Activated CD8-positive, alpha-beta memory T cell treated with anti-CD3 and anti-CD28 coated beads, Interleukin-2, amount 50 U/mL, for 24 hours (primary cell): Measurements from ENCODE around the gene CRNN.

Experiments
- DNase-seq: peaks from one replicate; pipeline ENCODE4 v3.0.0-alpha.2; 2020; ENCODE audit errors: extremely low read depth

Gene CRNN

GRCh38 chr1:152419917-152420316, 5.9 kb upstream of the CRNN start:
- DNase-seq: no peak

DNA sequence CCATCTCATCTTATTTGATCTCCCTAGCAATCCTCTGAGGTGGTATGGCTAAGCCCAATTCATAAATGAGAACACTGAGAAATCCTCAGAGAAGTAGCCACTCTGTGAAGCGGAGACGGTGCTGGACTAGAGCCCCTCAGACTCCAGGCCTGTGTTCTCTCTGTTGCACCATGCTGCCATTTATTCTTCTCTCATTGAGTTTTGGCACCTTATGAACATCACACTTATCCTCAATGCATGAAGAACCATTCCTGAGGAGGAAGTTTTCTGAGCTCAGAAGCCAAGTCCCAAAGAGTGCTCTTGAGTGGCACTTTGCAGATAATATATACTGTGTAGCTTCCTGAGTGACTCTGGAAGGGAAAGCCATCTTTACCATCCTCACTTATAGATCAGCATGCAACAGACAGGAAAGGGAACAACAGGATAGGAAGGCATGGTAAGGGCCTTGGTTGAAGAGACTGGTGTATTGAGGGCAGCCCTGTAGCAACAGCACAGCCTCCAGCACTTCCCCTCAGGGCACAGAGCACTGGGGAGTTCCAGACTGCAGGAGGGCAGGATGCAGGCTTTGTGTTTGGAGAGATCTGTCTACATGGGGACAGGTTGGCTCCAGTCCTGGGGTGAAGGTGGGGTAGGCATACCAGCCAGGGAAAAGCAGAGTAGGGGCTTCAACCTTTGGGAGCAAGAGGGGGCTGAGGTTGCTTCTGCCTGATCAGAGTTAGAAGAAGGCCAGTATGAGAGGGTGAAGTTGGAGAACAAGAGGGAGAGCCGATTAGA, 1.6 kb upstream of the CRNN start:
- DNase-seq: no peak

GRCh38 chr1:152412756-152413155, 1.3 kb downstream of the CRNN start:
- DNase-seq: no peak

GRCh38 chr1:152411134-152411533, 2.9 kb downstream of the CRNN start:
- no peak for DNase-seq

DNA sequence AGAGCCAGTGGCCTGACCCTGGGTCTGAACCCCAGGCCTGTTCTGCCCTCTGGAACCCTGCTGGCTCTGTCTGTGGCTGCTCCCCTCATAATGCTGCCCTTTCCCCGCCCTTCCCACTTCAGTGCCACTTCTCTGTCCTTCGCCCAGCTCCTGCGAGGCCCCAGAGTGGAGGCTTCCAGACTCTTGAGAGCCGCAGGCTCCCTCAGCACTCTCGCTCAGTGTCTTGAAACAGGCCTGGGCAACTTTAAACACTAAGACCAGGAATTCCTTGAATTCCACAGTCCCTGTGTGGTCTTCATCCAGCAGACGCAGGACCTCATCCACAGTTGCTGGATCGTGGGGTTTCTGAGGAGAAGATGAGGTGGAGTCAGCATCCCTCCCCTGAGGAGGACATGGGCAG, 3.5 kb downstream of the CRNN start:
- no peak for DNase-seq

GRCh38 chr1:152410028-152410427, 4.0 kb downstream of the CRNN start:
- DNase-seq: no peak

- DNase-seq: no peak
Observed at GRCh38 chr1:152408664-152409063, 5.4 kb downstream of the CRNN start.

DNA sequence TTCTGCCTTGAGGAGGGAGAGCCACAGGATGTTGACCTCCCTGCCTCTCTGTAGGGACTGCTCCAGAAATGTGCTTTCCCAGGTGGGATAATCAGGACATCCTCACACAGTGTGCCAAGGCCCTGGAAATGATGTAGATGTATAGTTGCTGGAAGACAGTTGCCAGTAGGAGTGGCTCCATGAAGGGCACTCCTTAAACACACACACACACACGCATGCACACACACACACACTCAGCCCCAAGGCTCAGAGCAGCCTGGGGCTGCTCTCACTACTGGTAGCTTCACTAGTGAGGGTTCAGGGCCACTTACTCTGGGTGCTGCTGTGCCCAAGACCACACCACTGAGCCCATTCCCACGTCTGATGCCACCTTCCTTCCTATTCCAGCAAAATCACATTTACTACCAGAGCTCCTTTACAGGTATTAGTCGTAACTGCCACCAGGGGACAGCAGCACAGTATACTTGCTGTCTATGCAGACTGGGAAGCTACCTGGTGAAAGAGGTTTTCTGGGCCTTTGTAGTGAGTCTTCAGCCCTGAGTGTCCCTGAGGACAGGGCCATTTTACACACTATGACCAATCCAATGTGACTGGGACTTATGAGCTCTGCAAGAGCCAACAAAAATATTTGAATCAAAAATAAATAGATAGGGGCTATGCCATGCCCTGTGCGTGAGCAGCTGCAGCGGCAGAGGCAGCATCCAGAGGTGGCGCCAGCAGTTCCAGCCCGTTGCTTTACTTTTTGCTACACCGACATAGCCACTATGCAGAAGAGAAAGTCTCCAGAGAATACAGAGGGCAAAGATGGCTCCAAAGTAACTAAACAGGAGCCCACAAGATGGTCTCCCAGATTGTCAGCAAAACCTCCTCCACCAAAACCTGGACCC, 15.0 kb downstream of the CRNN start:
- no peak for DNase-seq

DNA sequence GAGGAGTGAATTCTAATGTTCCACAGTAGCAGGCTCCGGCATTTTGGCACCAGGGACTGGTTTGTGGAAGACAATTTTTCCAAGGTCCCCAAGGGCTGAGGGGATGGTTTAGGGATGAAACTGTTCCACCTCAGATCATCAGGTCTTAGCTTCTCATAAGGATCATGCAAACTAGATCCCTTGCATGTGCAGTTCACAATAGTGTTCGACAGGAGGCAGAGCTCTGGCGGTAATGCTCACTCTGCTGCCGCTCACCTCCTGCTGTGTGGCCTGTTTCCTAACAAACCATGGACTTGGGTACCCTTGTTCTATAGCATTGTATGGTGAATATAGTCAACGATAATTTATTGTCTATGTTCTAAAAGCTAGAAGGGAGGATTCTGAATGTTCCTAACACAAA, 16.6 kb downstream of the CRNN start:
- no peak for DNase-seq

- no peak for DNase-seq
Observed at GRCh38 chr1:152394151-152394550, 19.9 kb downstream of the CRNN start.

DNA sequence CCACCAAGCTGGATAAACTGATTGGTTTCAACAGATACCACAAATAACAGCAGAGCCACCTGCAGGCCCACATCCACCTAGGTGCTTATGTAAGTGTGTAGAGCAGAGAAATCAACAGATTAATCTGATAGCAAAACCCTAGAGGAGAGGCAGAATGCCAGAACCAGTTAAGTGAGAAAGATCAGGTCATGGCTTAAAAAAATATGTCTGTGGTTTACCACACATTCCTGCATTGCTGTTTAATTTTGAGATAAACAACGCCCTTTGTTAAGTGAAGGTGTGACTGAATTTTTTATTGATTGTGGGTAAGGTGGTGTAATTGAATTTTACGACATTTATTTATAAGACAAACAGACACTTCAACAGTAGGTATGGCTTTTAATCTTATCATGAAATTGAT, 21.2 kb downstream of the CRNN start:
- DNase-seq: no peak

DNA sequence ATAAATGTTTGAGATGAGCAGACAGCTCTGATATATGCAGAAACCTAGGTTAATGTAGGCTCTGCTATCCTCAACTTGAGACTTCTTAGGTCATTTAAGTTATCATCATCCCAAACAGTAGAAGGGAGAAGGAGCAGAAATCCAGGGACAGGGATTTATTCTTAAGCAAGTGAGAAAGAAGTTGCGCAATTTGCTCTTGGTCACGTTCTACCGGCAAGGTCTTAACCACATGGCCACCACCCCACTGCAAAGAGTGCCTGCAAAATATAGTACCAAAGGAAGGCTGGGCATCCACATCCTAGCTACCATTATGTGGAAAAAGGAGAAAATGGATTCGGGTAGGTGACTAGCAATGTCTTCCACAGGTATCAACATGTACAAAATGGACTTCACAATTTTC, 25.2 kb downstream of the CRNN start:
- DNase-seq: no peak

GRCh38 chr1:152386940-152387339, 27.1 kb downstream of the CRNN start:
- DNase-seq: no peak

GRCh38 chr1:152380932-152381331, 33.1 kb downstream of the CRNN start:
- DNase-seq: no peak

GRCh38 chr1:152374451-152374850, 39.6 kb downstream of the CRNN start:
- DNase-seq: no peak

DNA sequence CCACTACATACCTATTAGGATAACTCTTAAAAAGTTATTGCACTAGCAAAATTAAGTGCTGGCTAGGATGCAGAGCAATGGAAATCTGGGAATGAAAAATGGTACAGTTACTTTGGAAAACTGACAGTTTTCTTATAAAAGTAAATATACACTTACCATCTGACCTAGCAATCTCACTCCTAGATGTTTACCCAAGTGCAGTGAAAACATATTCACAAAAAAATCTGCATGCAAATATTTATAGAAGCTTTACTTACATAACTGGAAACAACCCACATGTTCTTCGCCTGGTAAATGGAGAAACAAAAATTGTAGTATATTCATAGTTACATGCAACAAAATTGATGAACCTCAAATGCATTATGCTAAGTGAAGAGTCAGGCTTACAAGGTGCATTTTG, 41.4 kb downstream of the CRNN start:
- DNase-seq: no peak

GRCh38 chr1:152367436-152367835, 46.6 kb downstream of the CRNN start:
- DNase-seq: no peak

DNA sequence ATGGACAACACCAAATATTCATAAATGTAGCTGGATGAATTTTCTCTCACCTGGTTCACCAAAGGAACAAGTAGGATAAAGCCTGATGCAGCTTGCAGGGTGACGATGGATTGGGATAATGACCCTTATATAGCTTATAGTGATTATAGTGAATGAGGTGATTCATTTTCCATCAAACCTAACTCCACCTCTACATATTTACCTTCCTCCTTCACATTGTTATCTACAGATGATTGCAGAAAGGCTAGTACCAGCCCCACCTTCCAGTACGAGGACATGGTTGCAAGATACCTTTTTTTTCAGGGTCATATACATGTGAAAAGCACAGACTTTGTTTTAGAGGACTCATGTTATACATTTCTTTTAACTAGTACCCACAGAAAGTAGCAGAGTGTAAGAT, 54.2 kb downstream of the CRNN start, which contains the start of gene FLG2:
Gene FLG2, minus strand, starts transcription at position 101 of the 400 bp plus-strand sequence. CDS start 1,122 bp downstream, outside the sequence.
- DNase-seq: no peak
